ENCODE data around the gene NSDHL. TPM values are rescaled to one million over a fixed set of nuclear protein-coding genes. Genes with fewer than 3 reads are reported as not detected.

Gene NSDHL
- total and polyA plus RNA-seq, 9 donors = 5.0 to 48.6 (median 12.3) TPM

GRCh38 chrX:152901816-152902501 lies 71.1 kb downstream of the NSDHL start:
- no peak for DNase-seq
- 79 to 86% (median 79%) methylated on average over 15 of the region's 15 CpGs for WGBS, 3 donors
- H3K4me3 ChIP-seq = no peak overlapping the region
- intact Hi-C loops (cut with DNase I) = no loop called here
- H3K4me1 ChIP-seq (ENCODE audit: insufficient read depth) = no peaks in the 10 kb centered on the region
- H3K36me3 ChIP-seq = no peaks in the 10 kb centered on the region
- no peaks in the 10 kb centered on the region for H3K9me3 ChIP-seq
- H3K27me3 ChIP-seq = no peaks in the 10 kb centered on the region
- no peak for TF ChIP-seq EP300 (IDR thresholded peaks at IDR 0.05)
- TF ChIP-seq POLR2A (IDR thresholded peaks at IDR 0.05) = no peak
- no peak overlapping the region for H3K27ac ChIP-seq

- Histone ChIP-seq H3K4me1 (ENCODE audit: insufficient read depth) (no peaks in the 10 kb centered on the region), H3K36me3 (no peaks in the 10 kb centered on the region), H3K27ac (no peak overlapping the region), H3K4me3 (no peak overlapping the region), H3K27me3 (no peaks in the 10 kb centered on the region), H3K9me3 (no peaks in the 10 kb centered on the region)
- 85 to 91% (median 88%) methylated on average over 4 of the region's 4 CpGs for WGBS, 3 donors
- no peak for TF ChIP-seq POLR2A (IDR thresholded peaks at IDR 0.05)
- TF ChIP-seq CTCF (IDR thresholded peaks at IDR 0.05) = no peak
- no peak for TF ChIP-seq EP300 (IDR thresholded peaks at IDR 0.05)
- DNase-seq = no peak
- intact Hi-C loops (cut with DNase I) = no loop called here
Observed at GRCh38 chrX:152902502-152902820, 71.6 kb downstream of the NSDHL start.

GRCh38 chrX:152903589-152903988 lies 72.7 kb downstream of the NSDHL start:
- no peaks in the 10 kb centered on the region for H3K36me3 ChIP-seq
- no peak overlapping the region for H3K4me3 ChIP-seq
- no peaks in the 10 kb centered on the region for H3K4me1 ChIP-seq (ENCODE audit: insufficient read depth)
- 67 to 76% (median 76%) methylated on average over 9 of the region's 9 CpGs for WGBS, 3 donors
- no peak for DNase-seq
- H3K27ac ChIP-seq = no peak overlapping the region
- intact Hi-C loops (cut with DNase I) = no loop called here
- TF ChIP-seq POLR2A (IDR thresholded peaks at IDR 0.05) = no peak
- no peak for TF ChIP-seq EP300 (IDR thresholded peaks at IDR 0.05)
- TF ChIP-seq CTCF (IDR thresholded peaks at IDR 0.05) = no peak
- no peaks in the 10 kb centered on the region for H3K27me3 ChIP-seq
- H3K9me3 ChIP-seq = no peaks in the 10 kb centered on the region

GRCh38 chrX:152904151-152905080 lies 73.6 kb downstream of the NSDHL start:
- WGBS, 3 donors = 23 to 33% (median 25%) methylated on average over 20 of the region's 20 CpGs

More at GRCh38 chrX:152904151-152905080, 73.6 kb downstream of the NSDHL start:
- DNase-seq = peak in 4 of 5 donors; percentile 24 to 51 (median 40)
- no peak overlapping the region for H3K4me3 ChIP-seq
- intact Hi-C loops (cut with DNase I) = no loop called here
- H3K27ac ChIP-seq = no peak overlapping the region
- no peaks in the 10 kb centered on the region for H3K4me1 ChIP-seq (ENCODE audit: insufficient read depth)
- no peaks in the 10 kb centered on the region for H3K27me3 ChIP-seq
- no peaks in the 10 kb centered on the region for H3K36me3 ChIP-seq
- H3K9me3 ChIP-seq = no peaks in the 10 kb centered on the region
- TF ChIP-seq EP300 (IDR thresholded peaks at IDR 0.05) (no peak), CTCF (IDR thresholded peaks at IDR 0.05) (peak in 1 of 3 donors; percentile 25)

All from ovary (tissue), 9 donors.